Body of pancreas (tissue), 4 donors: Measurements from ENCODE around the gene TCF7L1. TPM values are rescaled to one million over a fixed set of nuclear protein-coding genes. Genes with fewer than 3 reads are reported as not detected.

Source experiments
- ATAC-seq: fragments of 150-250 bp; one replicate; pipeline ENCODE4 v1.9.1; 2016
- DNase-seq, 4 donors: peaks; one replicate each; pipeline ENCODE4 v3.0.0-alpha.2; 2019
- H3K27ac ChIP-seq, 4 donors: fragments of 200-600 bp; sonication (generic); 1 replicate in 3 of 4; 2 replicates in 1 of 4; pipeline versions ENCODE4 v1.5.1 to v1.6.1; 2016 to 2019; ENCODE audit warnings: mild to moderate bottlenecking in 1 of 4, mixed read lengths in 1 of 4, moderate library complexity in 1 of 4
- H3K27me3 ChIP-seq, 2 donors: fragments of 200-600 bp; sonication (generic); one replicate each; pipeline ENCODE4 v1.6.0; 2016; ENCODE audit warnings: mild to moderate bottlenecking in 1 of 2
- H3K36me3 ChIP-seq, 2 donors: fragments of 200-600 bp; sonication (generic); replicated peaks in 1 of 2; 2 replicates each; pipeline ENCODE4 v1.5.1; 2016; ENCODE audit warnings: low read depth in 2 of 2; ENCODE audit not compliant: insufficient read depth in 1 of 2
- H3K4me1 ChIP-seq: fragments of 200-600 bp; sonication (generic); one replicate; pipeline ENCODE4 v1.6.0; 2016
- H3K4me3 ChIP-seq, 2 donors: fragments of 200-600 bp; sonication (generic); 1 replicate in 1 of 2; 2 replicates in 1 of 2; pipeline ENCODE4 v1.5.1; 2016 to 2019
- H3K9me3 ChIP-seq, 3 donors: fragments of 200-600 bp; sonication (generic); 1 replicate in 2 of 3; 2 replicates in 1 of 3; pipeline ENCODE4 v1.5.1; 2016
- POLR2A ChIP-seq, 3 donors: fragments of 450-650 bp; IDR thresholded peaks; one replicate each; pipeline ENCODE4 v1.6.1; 2016; ENCODE audit warnings: antibody characterized with exemption in 3 of 3, mild to moderate bottlenecking in 2 of 3
- WGBS, 2 donors: methylation state at CpG; one replicate each; pipeline ENCODE4 v1.1.5; 2017; 5-methylcytosine and 5-hydroxymethylcytosine counted together
- intact Hi-C: fragments of 100-400 bp; cut with DNase I; formaldehyde crosslinking; loops from one replicate; pipeline ENCODE4 v1.15.1; 2023
- total RNA-seq, 2 donors: library from RNA; depleted of rRNA; stranded (reverse); fragments of >200 nt; gene quantifications; one replicate each; pipeline ENCODE4 v1.1.0, GENCODE V29; 2016
- TF ChIP-seq, protein P1 (sequence below), 7 experiments: fragments of 450-650 bp in 4 of 7; fragments of 200-600 bp in 3 of 7; sonication (generic) in 3 of 7; IDR thresholded peaks; one replicate each; pipeline ENCODE4 v1.5.1; 2016 to 2019; ENCODE audit warnings: antibody characterized with exemption in 7 of 7

Gene TCF7L1
- total RNA-seq, 2 donors from 2014 or later: 2.1 to 4.3 TPM

DNA sequence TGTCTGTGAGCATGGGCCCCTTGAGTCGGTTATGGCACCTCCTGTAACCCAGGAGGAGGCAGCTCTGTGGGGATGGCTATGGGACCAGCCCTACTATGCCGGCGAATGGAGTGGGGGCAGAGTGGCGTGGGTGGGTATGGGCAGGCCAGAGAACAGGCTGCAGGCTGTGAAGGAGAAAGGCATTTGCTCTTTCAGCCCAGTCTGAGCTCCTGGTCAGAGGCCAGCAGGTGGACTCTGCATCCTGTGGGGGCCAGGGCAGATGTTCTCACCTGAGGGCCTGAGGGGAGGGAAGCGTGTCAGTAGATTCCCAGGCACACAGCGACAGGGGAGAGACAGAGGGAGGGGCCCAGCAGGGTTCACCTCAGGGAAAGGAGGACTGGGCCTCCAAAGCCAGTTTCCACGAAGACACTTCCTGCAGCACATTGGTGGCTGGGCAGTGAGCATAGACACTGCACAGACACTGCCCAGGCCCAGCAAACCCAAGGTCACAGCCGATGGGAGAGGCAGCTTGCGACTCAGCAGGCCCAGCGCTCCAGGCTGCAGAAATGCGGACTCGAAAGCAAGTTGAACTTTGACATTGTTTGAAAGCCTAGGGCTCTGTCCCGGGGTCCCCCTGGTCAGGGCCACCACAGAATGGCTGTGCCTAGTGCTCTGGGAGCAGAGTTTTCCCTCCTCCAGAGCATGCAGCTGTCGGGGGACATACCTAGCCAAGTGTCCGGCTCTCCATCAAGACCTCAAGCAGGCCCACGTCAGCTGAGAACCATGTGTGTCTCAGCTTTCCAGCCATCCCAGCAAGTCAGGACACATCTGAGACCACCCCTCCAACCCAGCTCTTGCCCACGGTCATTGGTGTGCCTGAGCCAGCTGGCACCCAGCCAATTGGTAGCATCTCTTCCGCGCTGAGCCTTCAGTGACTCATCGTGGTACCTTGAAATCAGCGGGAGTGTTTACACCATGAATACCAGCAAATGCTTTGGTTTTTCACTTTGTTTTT is 140.8 kb downstream of the TCF7L1 start:
- no peak overlapping the region for H3K27ac ChIP-seq
- 67 to 78% methylated on average over 11 to 21 of the region's 21 CpGs for WGBS, 2 donors
- DNase-seq (peak in 1 of 4 donors; percentile 10), ATAC-seq (no peak)
- peaks cover 4% of the 10 kb centered on the region for H3K4me1 ChIP-seq
- H3K4me3 ChIP-seq: no peak overlapping the region
- TF ChIP-seq, protein P1, sequence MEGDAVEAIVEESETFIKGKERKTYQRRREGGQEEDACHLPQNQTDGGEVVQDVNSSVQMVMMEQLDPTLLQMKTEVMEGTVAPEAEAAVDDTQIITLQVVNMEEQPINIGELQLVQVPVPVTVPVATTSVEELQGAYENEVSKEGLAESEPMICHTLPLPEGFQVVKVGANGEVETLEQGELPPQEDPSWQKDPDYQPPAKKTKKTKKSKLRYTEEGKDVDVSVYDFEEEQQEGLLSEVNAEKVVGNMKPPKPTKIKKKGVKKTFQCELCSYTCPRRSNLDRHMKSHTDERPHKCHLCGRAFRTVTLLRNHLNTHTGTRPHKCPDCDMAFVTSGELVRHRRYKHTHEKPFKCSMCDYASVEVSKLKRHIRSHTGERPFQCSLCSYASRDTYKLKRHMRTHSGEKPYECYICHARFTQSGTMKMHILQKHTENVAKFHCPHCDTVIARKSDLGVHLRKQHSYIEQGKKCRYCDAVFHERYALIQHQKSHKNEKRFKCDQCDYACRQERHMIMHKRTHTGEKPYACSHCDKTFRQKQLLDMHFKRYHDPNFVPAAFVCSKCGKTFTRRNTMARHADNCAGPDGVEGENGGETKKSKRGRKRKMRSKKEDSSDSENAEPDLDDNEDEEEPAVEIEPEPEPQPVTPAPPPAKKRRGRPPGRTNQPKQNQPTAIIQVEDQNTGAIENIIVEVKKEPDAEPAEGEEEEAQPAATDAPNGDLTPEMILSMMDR (IDR thresholded peaks at IDR 0.05): no peak
- no peak for TF ChIP-seq POLR2A (IDR thresholded peaks at IDR 0.05)
- intact Hi-C loops: no loop called here
- H3K27me3 ChIP-seq: no peaks in the 10 kb centered on the region
- H3K9me3 ChIP-seq: no peaks in the 10 kb centered on the region
- H3K36me3 ChIP-seq: no peaks in the 10 kb centered on the region

DNA sequence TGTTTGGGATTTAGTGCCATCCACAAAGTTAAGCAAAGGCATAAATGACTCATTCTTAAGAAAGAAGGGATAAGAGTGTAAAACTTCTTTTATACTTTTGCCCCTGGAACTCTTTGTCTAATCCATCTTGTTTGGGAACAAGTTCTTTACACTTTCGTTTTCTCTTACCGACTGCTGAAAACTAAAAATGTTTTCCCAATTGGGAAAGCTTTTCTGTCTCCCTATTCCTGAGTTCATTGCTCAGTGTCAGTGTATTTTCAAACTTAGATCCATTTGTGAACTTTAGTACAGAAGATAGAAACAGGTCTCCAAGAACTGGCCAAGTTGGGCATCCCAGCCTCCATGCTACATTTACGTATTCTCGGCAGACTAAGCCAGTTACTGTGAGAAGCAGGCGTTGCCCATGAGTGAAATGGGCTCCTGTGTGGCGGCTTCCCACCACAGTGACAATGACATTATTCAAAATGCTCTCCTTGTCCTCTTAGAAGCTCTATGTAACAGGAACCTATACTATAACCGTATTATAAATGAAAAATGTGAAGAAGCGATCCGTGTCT is 142.9 kb downstream of the TCF7L1 start:
- Histone ChIP-seq H3K9me3 (no peaks in the 10 kb centered on the region), H3K36me3 (no peaks in the 10 kb centered on the region), H3K4me3 (no peak overlapping the region), H3K4me1 (no peaks in the 10 kb centered on the region), H3K27ac (no peak overlapping the region), H3K27me3 (no peaks in the 10 kb centered on the region)
- TF ChIP-seq, protein P1 (IDR thresholded peaks at IDR 0.05): no peak
- TF ChIP-seq POLR2A (IDR thresholded peaks at IDR 0.05): no peak
- ATAC-seq (no peak), DNase-seq (no peak)
- intact Hi-C loops: no loop called here
- 86 to 88% methylated on average over 9 of the region's 9 CpGs for WGBS, 2 donors

DNA sequence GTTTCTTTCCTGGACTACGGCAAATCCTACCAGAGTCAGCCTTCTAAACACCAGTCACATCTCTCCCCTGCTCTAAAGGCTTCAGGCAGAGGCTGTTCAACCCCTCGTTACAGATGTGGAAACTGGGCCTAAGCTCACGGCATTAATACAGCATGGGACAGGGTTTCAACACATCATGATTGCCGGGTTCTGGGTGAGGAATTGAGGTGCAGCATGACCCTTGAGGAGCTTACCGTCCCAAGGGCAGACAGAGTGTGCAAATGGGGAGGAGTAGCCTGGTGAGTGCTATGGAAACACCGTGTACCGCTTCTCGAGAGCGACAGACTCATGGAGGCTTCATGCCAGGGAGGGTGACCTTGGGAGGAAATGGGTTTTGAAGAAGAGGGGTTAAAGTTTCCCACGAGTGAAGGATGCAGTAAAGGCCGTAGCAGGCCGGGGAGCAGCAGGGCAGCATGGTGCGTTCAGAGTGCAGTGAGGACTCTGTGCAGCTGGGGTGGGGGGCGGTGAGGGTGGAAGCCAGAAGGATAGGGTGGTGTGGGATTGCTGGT is 143.5 kb downstream of the TCF7L1 start:
- DNase-seq (no peak), ATAC-seq (no peak)
- intact Hi-C loops: no loop called here
- Histone ChIP-seq H3K9me3 (no peaks in the 10 kb centered on the region), H3K4me3 (no peak overlapping the region), H3K27me3 (no peaks in the 10 kb centered on the region), H3K27ac (no peak overlapping the region), H3K4me1 (no peaks in the 10 kb centered on the region), H3K36me3 (no peaks in the 10 kb centered on the region)
- WGBS, 2 donors: 78 to 79% methylated on average over 14 of the region's 14 CpGs
- no peak for TF ChIP-seq POLR2A (IDR thresholded peaks at IDR 0.05)
- TF ChIP-seq, protein P1 (IDR thresholded peaks at IDR 0.05): no peak

DNA sequence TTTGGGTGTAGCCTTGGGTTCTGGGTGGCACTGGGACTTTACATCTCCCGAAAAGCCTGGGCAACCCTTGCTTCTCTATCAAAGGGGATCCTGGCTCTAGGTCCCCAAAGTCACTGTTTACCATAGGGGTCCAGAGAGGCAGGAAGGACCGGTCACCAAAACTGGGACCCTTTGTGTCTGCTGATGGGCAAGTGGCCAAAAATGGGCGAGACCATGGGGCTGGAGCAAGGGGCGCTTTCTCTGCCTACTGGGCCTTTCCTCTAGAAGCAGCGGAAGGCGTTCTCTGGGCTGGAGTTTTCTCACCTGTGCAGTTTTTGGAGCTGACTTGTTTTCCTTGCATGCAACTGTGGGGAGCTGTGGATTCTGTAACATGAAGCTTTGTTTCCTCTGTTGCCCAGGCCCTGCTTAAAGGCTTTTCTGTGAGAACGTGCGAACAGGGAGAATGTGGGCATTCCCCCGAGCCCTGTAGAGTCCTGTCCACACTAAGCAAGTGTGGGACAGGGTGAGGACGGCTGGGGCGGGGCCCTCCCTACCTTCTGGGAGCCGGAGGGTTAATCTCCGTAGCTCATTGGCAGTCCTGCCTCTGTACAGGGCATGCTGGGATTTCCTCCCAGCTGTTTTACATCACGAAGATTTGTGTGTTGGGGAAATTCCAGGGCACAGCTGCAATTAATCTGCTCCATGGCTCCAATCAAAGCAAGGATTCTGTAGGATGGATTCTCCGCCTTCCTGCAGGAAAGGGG is 144.4 kb downstream of the TCF7L1 start:
- Histone ChIP-seq H3K4me1 (no peaks in the 10 kb centered on the region), H3K36me3 (no peaks in the 10 kb centered on the region), H3K27me3 (no peaks in the 10 kb centered on the region), H3K27ac (no peak overlapping the region), H3K9me3 (no peaks in the 10 kb centered on the region), H3K4me3 (no peak overlapping the region)
- DNase-seq: no peak
- intact Hi-C loops: no loop called here
- ATAC-seq: no peak
- 64 to 82% methylated on average over 11 to 14 of the region's 15 CpGs for WGBS, 2 donors
- TF ChIP-seq, protein P1 (IDR thresholded peaks at IDR 0.05): no peak
- TF ChIP-seq POLR2A (IDR thresholded peaks at IDR 0.05): no peak
